CD4-positive, alpha-beta T cell (primary cell): ENCODE measurements around the gene ZNF77. TPM values are rescaled to one million over a fixed set of nuclear protein-coding genes. Genes with fewer than 3 reads are reported as not detected.

Experiments used
- ATAC-seq: fragments of 200-7000 bp; cut with Tn5 transposase; one replicate; pipeline ENCODE4 v1.10.0; 2022; ENCODE audit warnings: mild to moderate bottlenecking; ENCODE audit not compliant: poor library complexity
- CTCF ChIA-PET: fragments of 350-600 bp; sonication (Branson Sonifier 250); formaldehyde crosslinking; loops from one replicate; lab custom pipeline; 2021; ENCODE audit warnings: antibody characterized with exemption, inconsistent platforms; lab: Charles Lee
- POLR2A ChIA-PET: fragments of 350-600 bp; sonication (Branson Sonifier 250); formaldehyde crosslinking; loops from one replicate; lab custom pipeline; 2021; ENCODE audit warnings: antibody characterized with exemption, inconsistent platforms; lab: Charles Lee
- DNase-seq, 14 experiments: peaks; one replicate each; pipeline ENCODE4 v3.0.0-alpha.2; 2013 to 2020; ENCODE audit warnings: mixed read lengths in 2 of 14
- H3K27ac ChIP-seq, 2 donors: one replicate each; pipeline versions ENCODE4 v1.5.1 to v1.7.0; 2013; ENCODE audit warnings: low read length in 2 of 2, low read depth in 1 of 2, mild to moderate bottlenecking in 1 of 2
- H3K27me3 ChIP-seq, 2 experiments: 1 replicate in 1 of 2; 2 replicates in 1 of 2; pipeline versions ENCODE4 v1.6.1 to v1.7.0; 2013; ENCODE audit warnings: low read length in 2 of 2, control low read depth in 1 of 2, mild to moderate bottlenecking in 1 of 2, moderate library complexity in 1 of 2; ENCODE audit not compliant: insufficient read depth in 2 of 2, control insufficient read depth in 1 of 2
- H3K36me3 ChIP-seq: one replicate; pipeline ENCODE4 v1.6.1; 2013; ENCODE audit warnings: low read length, control low read depth; ENCODE audit not compliant: insufficient read depth
- H3K4me1 ChIP-seq: one replicate; pipeline ENCODE4 v1.6.1; 2013; ENCODE audit warnings: low read length, control low read depth; ENCODE audit not compliant: insufficient read depth
- H3K4me3 ChIP-seq: one replicate; pipeline ENCODE4 v1.5.1; 2013; ENCODE audit warnings: mild to moderate bottlenecking, low read length, moderate library complexity
- H3K9me3 ChIP-seq, 2 experiments: 1 replicate in 1 of 2; 2 replicates in 1 of 2; pipeline versions ENCODE4 v1.6.1 to v1.7.0; 2013; ENCODE audit warnings: low read length in 2 of 2, mild to moderate bottlenecking in 2 of 2, control low read depth in 1 of 2, moderate library complexity in 1 of 2; ENCODE audit not compliant: control insufficient read depth in 1 of 2, insufficient read depth in 1 of 2
- H3K27ac Mint-ChIP-seq: one replicate; pipeline ENCODE4 v1.8.0; 2020; ENCODE audit warnings: mixed read lengths
- H3K27me3 Mint-ChIP-seq: one replicate; pipeline ENCODE4 v1.8.0; 2021; ENCODE audit warnings: mixed read lengths
- H3K36me3 Mint-ChIP-seq: one replicate; pipeline ENCODE4 v1.8.0; 2021; ENCODE audit warnings: low read depth, mixed read lengths
- H3K4me1 Mint-ChIP-seq: one replicate; pipeline ENCODE4 v1.8.0; 2021; ENCODE audit warnings: low read depth, mixed read lengths
- H3K4me3 Mint-ChIP-seq: one replicate; pipeline ENCODE4 v1.8.0; 2020; ENCODE audit warnings: mild to moderate bottlenecking, mixed read lengths
- H3K9me3 Mint-ChIP-seq: one replicate; pipeline ENCODE4 v1.8.0; 2020; ENCODE audit warnings: mixed read lengths
- intact Hi-C, 2 experiments: fragments of 100-400 bp; cut with DNase I in 1 of 2; cut with micrococcal nuclease in 1 of 2; formaldehyde crosslinking; loops; one replicate each; pipeline versions ENCODE4 v1.15.1 to v1.9.0; 2023 to 2025; cut with DNase I, micrococcal nuclease
- total RNA-seq, 174 experiments: library from RNA in 2 of 174; stranded (reverse) in 2 of 174; gene quantifications; one replicate each; pipeline ENCODE4 v1.2.3 and lab custom pipeline; 2021 to 2026
- TF ChIP-seq, protein P1 (sequence below): fragments of 200-600 bp; IDR thresholded peaks from one replicate; pipeline ENCODE4 v1.8.0; 2022; ENCODE audit warnings: antibody characterized with exemption, mild to moderate bottlenecking

Gene ZNF77
- total RNA-seq, 2 experiments from 2014 or later: 2.0 to 2.4 TPM

DNA sequence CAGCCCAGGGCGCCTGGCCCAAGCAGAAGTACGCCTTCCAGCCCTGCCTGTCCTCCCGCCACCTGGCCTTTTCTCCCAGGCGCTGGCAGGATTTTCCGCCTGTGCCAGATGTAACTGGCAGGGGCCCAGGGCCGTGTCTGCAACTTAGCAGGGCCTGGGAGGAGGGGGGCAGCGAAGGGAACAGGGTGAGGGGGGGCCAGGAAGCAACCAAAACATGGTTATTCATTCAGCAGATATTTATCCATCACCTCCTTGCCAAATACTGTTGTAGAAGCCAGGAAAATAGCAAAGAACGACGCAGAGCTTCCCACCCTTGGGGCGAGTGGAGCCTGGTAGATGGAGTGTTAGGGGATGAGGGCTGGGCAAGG, 38.2 kb upstream of the ZNF77 start:
- TF ChIP-seq, protein P1, sequence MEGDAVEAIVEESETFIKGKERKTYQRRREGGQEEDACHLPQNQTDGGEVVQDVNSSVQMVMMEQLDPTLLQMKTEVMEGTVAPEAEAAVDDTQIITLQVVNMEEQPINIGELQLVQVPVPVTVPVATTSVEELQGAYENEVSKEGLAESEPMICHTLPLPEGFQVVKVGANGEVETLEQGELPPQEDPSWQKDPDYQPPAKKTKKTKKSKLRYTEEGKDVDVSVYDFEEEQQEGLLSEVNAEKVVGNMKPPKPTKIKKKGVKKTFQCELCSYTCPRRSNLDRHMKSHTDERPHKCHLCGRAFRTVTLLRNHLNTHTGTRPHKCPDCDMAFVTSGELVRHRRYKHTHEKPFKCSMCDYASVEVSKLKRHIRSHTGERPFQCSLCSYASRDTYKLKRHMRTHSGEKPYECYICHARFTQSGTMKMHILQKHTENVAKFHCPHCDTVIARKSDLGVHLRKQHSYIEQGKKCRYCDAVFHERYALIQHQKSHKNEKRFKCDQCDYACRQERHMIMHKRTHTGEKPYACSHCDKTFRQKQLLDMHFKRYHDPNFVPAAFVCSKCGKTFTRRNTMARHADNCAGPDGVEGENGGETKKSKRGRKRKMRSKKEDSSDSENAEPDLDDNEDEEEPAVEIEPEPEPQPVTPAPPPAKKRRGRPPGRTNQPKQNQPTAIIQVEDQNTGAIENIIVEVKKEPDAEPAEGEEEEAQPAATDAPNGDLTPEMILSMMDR: no peak
- no peak for DNase-seq
- POLR2A ChIA-PET: no interaction called here
- Mint-ChIP-seq H3K9me3 (no peaks in the 10 kb centered on the region), H3K4me3 (no peak overlapping the region), H3K27ac (no peak overlapping the region), H3K27me3 (peaks cover 28% of the 10 kb centered on the region), H3K4me1 (no peaks in the 10 kb centered on the region), H3K36me3 (no peaks in the 10 kb centered on the region)
- no peaks in the 10 kb centered on the region for H3K36me3 ChIP-seq
- peaks cover 0 to 11% of the 10 kb centered on the region in 2 experiments for H3K27me3 ChIP-seq
- intact Hi-C loops: no loop called here
- ATAC-seq: no peak
- H3K4me3 ChIP-seq: no peak overlapping the region
- peaks cover 6% of the 10 kb centered on the region for H3K4me1 ChIP-seq
- no peaks in the 10 kb centered on the region for H3K9me3 ChIP-seq
- CTCF ChIA-PET: no interaction called here
- no peak overlapping the region for H3K27ac ChIP-seq

DNA sequence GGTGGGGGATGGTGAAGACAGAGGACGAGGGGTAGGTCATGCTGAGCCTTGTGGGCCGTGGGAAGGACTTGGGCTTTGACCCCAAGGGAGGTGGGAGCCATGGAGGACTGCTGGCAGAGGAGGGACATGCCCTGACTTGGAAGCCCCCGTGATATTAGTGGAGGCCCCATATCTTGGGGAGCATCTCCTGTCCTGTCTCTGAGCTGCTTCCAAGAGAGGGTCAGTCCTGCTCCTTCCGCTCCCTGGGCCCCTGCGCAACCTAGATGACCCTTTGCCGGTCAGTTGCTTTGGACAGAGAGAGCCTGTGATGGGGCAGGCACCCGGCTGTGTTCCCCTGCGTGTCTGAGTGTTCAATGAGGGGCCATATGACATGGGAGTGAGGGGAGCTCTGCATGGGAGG, 37.8 kb upstream of the ZNF77 start:
- TF ChIP-seq, protein P1: no peak
- Mint-ChIP-seq H3K4me3 (no peak overlapping the region), H3K27me3 (peaks cover 28% of the 10 kb centered on the region), H3K9me3 (no peaks in the 10 kb centered on the region), H3K27ac (no peak overlapping the region), H3K36me3 (no peaks in the 10 kb centered on the region), H3K4me1 (no peaks in the 10 kb centered on the region)
- DNase-seq (no peak), ATAC-seq (no peak)
- POLR2A ChIA-PET: no interaction called here
- H3K9me3 ChIP-seq: peaks cover 0 to 3% of the 10 kb centered on the region in 2 experiments
- intact Hi-C loops: no loop called here
- no peak overlapping the region for H3K4me3 ChIP-seq
- CTCF ChIA-PET: no interaction called here
- peaks cover 10% of the 10 kb centered on the region for H3K4me1 ChIP-seq
- H3K27me3 ChIP-seq: peaks cover 0 to 11% of the 10 kb centered on the region in 2 experiments
- no peaks in the 10 kb centered on the region for H3K36me3 ChIP-seq
- no peak overlapping the region for H3K27ac ChIP-seq

DNA sequence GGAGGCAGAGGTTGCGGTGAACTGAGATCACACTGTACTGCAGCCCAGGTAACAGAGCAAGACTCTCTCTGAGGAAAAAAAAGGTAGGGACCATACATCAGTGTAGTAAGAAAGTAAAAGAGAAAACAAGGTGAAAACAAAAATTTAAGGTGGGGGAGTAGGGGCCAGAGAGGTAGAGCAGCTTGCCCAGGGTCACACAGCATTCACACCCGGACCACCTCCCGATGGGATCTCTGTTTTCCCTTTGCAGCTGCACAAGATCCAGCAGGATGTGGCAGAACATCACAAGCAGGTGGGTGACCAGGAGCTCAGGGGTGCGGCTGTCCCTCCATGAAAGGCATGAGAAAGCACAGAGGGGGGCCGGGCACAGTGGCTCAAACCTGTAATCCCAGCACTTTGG, 37.1 kb upstream of the ZNF77 start:
- Mint-ChIP-seq H3K27me3 (peaks cover 26% of the 10 kb centered on the region), H3K4me1 (peaks cover 4% of the 10 kb centered on the region), H3K27ac (no peak overlapping the region), H3K36me3 (peaks cover 3% of the 10 kb centered on the region), H3K9me3 (no peaks in the 10 kb centered on the region), H3K4me3 (no peak overlapping the region)
- POLR2A ChIA-PET: no interaction called here
- intact Hi-C loops: no loop called here
- Histone ChIP-seq H3K4me1 (peaks cover 16% of the 10 kb centered on the region), H3K27ac (no peak overlapping the region), H3K4me3 (no peak overlapping the region), H3K9me3 (peaks cover 0 to 5% of the 10 kb centered on the region in 2 experiments), H3K36me3 (no peaks in the 10 kb centered on the region), H3K27me3 (peaks cover 0 to 11% of the 10 kb centered on the region in 2 experiments)
- ATAC-seq (no peak), DNase-seq (no peak)
- CTCF ChIA-PET: no interaction called here
- TF ChIP-seq, protein P1: no peak
